Measurements from ENCODE around the gene NBPF3.
"Not testable (repeated sequence)": the region's sequence is repeated elsewhere in the genome, so short reads cannot be mapped to it uniquely, and the experiment has no call there.

NBPF3 gene

DNA sequence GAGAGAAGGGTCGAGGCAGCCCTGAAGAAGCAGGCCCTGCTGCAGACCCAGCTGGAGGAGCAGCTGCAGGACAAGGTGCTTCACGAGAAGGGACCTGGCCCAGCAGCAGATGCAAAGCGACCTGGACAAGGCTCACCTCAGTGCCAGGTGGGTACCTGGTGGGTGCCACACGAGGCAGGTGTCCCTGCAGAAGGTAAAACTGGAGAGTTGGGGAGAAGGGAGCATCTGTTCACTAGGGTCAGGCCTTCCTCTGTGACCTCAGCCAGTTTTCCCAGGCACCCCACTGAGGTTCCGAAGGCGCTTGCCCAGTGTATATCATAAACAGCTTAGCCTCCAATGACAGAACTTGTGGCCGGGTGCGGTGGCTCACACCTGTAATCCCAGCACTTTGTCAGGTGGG, 5.5 kb upstream of the NBPF3 start:
- TF ChIP-seq, protein P1, sequence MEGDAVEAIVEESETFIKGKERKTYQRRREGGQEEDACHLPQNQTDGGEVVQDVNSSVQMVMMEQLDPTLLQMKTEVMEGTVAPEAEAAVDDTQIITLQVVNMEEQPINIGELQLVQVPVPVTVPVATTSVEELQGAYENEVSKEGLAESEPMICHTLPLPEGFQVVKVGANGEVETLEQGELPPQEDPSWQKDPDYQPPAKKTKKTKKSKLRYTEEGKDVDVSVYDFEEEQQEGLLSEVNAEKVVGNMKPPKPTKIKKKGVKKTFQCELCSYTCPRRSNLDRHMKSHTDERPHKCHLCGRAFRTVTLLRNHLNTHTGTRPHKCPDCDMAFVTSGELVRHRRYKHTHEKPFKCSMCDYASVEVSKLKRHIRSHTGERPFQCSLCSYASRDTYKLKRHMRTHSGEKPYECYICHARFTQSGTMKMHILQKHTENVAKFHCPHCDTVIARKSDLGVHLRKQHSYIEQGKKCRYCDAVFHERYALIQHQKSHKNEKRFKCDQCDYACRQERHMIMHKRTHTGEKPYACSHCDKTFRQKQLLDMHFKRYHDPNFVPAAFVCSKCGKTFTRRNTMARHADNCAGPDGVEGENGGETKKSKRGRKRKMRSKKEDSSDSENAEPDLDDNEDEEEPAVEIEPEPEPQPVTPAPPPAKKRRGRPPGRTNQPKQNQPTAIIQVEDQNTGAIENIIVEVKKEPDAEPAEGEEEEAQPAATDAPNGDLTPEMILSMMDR (IDR thresholded peaks at IDR 0.05; ENCODE audit: insufficient read depth, low read length, poor library complexity, severe bottlenecking), result no peak
- Histone ChIP-seq H3K27me3 (replicated peaks; ENCODE audit: control insufficient read depth, insufficient read depth, low read length) (no peaks in the 10 kb centered on the region; the same call in 1 of the 2 replicates), H3K36me3 (ENCODE audit: control insufficient read depth, insufficient read depth, low read length) (no peaks in the 10 kb centered on the region), H3K4me3 (replicated peaks; ENCODE audit: low read depth, low read length) (no peak overlapping the region)
- no peak for DNase-seq (ENCODE audit: extremely low read depth, insufficient read length)

DNA sequence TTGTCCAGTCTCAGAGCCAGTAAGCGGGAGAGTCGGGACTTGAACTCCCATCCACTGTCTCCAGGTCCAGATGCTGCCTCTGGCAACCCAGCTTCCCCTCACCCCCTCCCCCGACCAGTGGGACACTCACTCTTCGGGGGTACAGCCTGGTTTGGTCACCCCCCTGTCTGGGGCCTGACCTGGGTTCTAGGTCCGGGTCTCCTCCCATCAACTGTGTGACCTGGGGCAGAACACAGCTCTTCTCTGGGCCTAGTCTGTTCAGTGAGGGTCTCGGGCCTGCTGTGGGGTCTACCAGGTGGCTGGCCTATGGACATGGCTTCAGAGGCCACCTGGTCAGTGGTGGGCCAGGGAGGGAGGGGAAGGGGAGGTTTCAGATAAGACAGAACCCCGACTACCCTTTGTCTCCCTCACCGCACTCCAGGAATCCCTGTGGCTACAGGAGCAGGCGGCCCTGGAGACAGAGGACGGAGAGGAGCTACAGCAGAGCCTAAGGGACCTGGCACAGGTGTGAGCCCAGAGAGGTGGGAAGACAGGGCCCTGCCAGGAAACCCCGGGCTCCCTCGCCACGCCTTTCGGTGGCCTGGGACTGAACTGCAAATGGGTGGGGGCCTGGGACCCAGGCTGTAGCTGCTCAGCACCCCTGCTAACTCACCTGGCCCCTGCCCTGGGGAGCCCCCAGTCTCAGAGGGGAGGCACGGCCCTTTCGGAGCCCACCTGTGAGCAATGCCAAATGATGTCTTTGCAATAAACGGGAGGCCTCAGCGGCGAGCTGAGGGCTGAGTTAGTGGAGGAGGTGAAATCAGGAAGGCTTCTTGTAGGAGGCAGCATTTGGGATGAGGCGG, 4.1 kb upstream of the NBPF3 start:
- Histone ChIP-seq H3K36me3 (ENCODE audit: control insufficient read depth, insufficient read depth, low read length) (no peaks in the 10 kb centered on the region), H3K4me3 (replicated peaks; ENCODE audit: low read depth, low read length) (no peak overlapping the region), H3K27me3 (replicated peaks; ENCODE audit: control insufficient read depth, insufficient read depth, low read length) (no peaks in the 10 kb centered on the region; the same call in 1 of the 2 replicates)
- DNase-seq (ENCODE audit: extremely low read depth, insufficient read length), result no peak
- TF ChIP-seq, protein P1 (IDR thresholded peaks at IDR 0.05; ENCODE audit: insufficient read depth, low read length, poor library complexity, severe bottlenecking), result no peak

GRCh38 chr1:21436488-21437340, 3.2 kb upstream of the NBPF3 start:
- Histone ChIP-seq H3K36me3 (ENCODE audit: control insufficient read depth, insufficient read depth, low read length) (no peaks in the 10 kb centered on the region), H3K27me3 (replicated peaks; ENCODE audit: control insufficient read depth, insufficient read depth, low read length) (no peaks in the 10 kb centered on the region; the same call in 1 of the 2 replicates), H3K4me3 (replicated peaks; ENCODE audit: low read depth, low read length) (no peak overlapping the region)
- DNase-seq (ENCODE audit: extremely low read depth, insufficient read length), result no peak
- TF ChIP-seq, protein P1 (IDR thresholded peaks at IDR 0.05; ENCODE audit: insufficient read depth, low read length, poor library complexity, severe bottlenecking), result no peak

GRCh38 chr1:21437341-21437640, 2.6 kb upstream of the NBPF3 start:
- no peaks in the 10 kb centered on the region for H3K36me3 ChIP-seq (ENCODE audit: control insufficient read depth, insufficient read depth, low read length)
- no peaks in the 10 kb centered on the region; the same call in 1 of the 2 replicates for H3K27me3 ChIP-seq (replicated peaks; ENCODE audit: control insufficient read depth, insufficient read depth, low read length)
- H3K4me3 ChIP-seq (replicated peaks; ENCODE audit: low read depth, low read length), result no peak overlapping the region
- TF ChIP-seq, protein P1 (IDR thresholded peaks at IDR 0.05; ENCODE audit: insufficient read depth, low read length, poor library complexity, severe bottlenecking), result no peak
- DNase-seq (ENCODE audit: extremely low read depth, insufficient read length), result no peak

- not testable (repeated sequence) for H3K27me3 ChIP-seq (replicated peaks; ENCODE audit: control insufficient read depth, insufficient read depth, low read length)
Observed at GRCh38 chr1:21438646-21439312, 1.2 kb upstream of the NBPF3 start.

GRCh38 chr1:21439345-21439720, 604 bp upstream of the NBPF3 start:
- Histone ChIP-seq H3K4me3 (replicated peaks; ENCODE audit: low read depth, low read length) (peak overlapping the region; percentile 73), H3K27me3 (replicated peaks; ENCODE audit: control insufficient read depth, insufficient read depth, low read length) (no peaks in the 10 kb centered on the region; the same call in 1 of the 2 replicates), H3K36me3 (ENCODE audit: control insufficient read depth, insufficient read depth, low read length) (no peaks in the 10 kb centered on the region)
- TF ChIP-seq, protein P1 (IDR thresholded peaks at IDR 0.05; ENCODE audit: insufficient read depth, low read length, poor library complexity, severe bottlenecking), result no peak
- no peak for DNase-seq (ENCODE audit: extremely low read depth, insufficient read length)

More at GRCh38 chr1:21438646-21439312, 1.2 kb upstream of the NBPF3 start:
- H3K36me3 ChIP-seq (ENCODE audit: control insufficient read depth, insufficient read depth, low read length); DNase-seq (ENCODE audit: extremely low read depth, insufficient read length); H3K4me3 ChIP-seq (replicated peaks; ENCODE audit: low read depth, low read length): not testable (repeated sequence)

DNA sequence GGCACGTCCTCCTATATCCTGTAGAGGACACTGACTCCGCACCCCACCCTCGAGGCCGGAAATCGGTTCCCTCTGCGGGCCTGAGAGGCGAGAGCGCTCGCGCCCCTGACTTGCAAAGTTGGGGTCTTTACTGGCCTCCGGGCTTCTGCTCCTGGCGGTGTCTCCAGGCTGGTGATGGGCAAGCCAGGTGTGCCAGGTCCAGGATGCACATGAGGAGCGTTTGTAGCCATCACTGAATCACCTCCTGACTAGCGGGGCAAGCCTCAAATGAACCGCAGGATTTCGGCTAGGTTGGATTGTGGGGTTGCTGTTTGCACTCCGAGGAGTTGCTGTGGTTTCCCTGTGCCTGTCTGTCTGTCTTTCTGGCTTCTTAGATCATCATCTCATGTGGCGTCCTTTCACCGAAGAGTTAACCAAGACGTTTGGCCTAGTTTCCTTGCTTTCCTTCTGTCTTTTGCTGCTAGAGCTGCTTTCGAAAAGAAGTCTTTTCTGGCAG, 741 bp downstream of the NBPF3 start:
- peak overlapping the region; percentile 73 for H3K4me3 ChIP-seq (replicated peaks; ENCODE audit: low read depth, low read length)
- not testable (repeated sequence) for DNase-seq (ENCODE audit: extremely low read depth, insufficient read length); H3K36me3 ChIP-seq (ENCODE audit: control insufficient read depth, insufficient read depth, low read length); H3K27me3 ChIP-seq (replicated peaks; ENCODE audit: control insufficient read depth, insufficient read depth, low read length)

- not testable (repeated sequence) for H3K27me3 ChIP-seq (replicated peaks; ENCODE audit: control insufficient read depth, insufficient read depth, low read length); H3K36me3 ChIP-seq (ENCODE audit: control insufficient read depth, insufficient read depth, low read length); H3K4me3 ChIP-seq (replicated peaks; ENCODE audit: low read depth, low read length); DNase-seq (ENCODE audit: extremely low read depth, insufficient read length)
Observed at GRCh38 chr1:21446647-21447046, 6.7 kb downstream of the NBPF3 start.
